SK-N-MC (cell line): ENCODE data around the gene SEMA6D.

ENCODE experiments used
- DNase-seq: peaks from one replicate; pipeline ENCODE4 v3.0.0-alpha.2; 2011; ENCODE audit warnings: low read depth, low spot score
- H3K27ac ChIP-seq: fragments of 200-600 bp; sonication (generic); 2 replicates; pipeline ENCODE4 v1.5.1; 2016; ENCODE audit warnings: mixed run types
- H3K36me3 ChIP-seq: fragments of 200-600 bp; sonication (generic); 2 replicates; pipeline ENCODE4 v1.6.1; 2017; ENCODE audit warnings: antibody characterized with exemption, low read length, mixed read lengths; ENCODE audit not compliant: insufficient read depth
- H3K4me3 ChIP-seq: fragments of 200-600 bp; sonication (generic); 2 replicates; pipeline ENCODE4 v1.5.1; 2016
- H3K9ac ChIP-seq: fragments of 200-600 bp; sonication (generic); 2 replicates; pipeline ENCODE4 v1.8.0; 2017; ENCODE audit warnings: mixed run types, mixed read lengths; ENCODE audit not compliant: insufficient read length
- H3K9me3 ChIP-seq: fragments of 200-600 bp; sonication (generic); 2 replicates; pipeline ENCODE4 v1.6.1; 2017; ENCODE audit warnings: low read depth, mild to moderate bottlenecking, antibody characterized with exemption, low read length, moderate library complexity, mixed read lengths
- EZH2 ChIP-seq: fragments of 200-600 bp; sonication (generic); IDR thresholded peaks from one replicate; pipeline ENCODE4 v1.6.1; 2017; ENCODE audit warnings: antibody characterized with exemption
- FOXP2 ChIP-seq: optimal IDR thresholded peaks from 2 replicates; pipeline ENCODE3; 2011; ENCODE audit warnings: mild to moderate bottlenecking, moderate library complexity; ENCODE audit not compliant: insufficient read depth; ENCODE audit errors: extremely low read length, control extremely low read depth
- POLR2AphosphoS5 ChIP-seq: IDR thresholded peaks from 2 replicates; pipeline ENCODE4 v1.6.1; 2012; ENCODE audit warnings: mild to moderate bottlenecking, low read depth, low read length, borderline replicate concordance

Gene SEMA6D

GRCh38 chr15:47781527-47781926 is 64.2 kb downstream of the SEMA6D start:
- no peaks in the 10 kb centered on the region for H3K9me3 ChIP-seq
- no peak overlapping the region for H3K9ac ChIP-seq
- H3K27ac ChIP-seq: no peak overlapping the region
- TF ChIP-seq FOXP2: no peak
- TF ChIP-seq POLR2AphosphoS5: no peak
- TF ChIP-seq EZH2: no peak
- H3K36me3 ChIP-seq: no peaks in the 10 kb centered on the region
- DNase-seq: no peak
- H3K4me3 ChIP-seq: no peak overlapping the region

- Histone ChIP-seq H3K9me3 (no peaks in the 10 kb centered on the region), H3K4me3 (no peak overlapping the region), H3K36me3 (no peaks in the 10 kb centered on the region), H3K9ac (no peak overlapping the region), H3K27ac (no peak overlapping the region)
- no peak for TF ChIP-seq FOXP2
- no peak for TF ChIP-seq POLR2AphosphoS5
- no peak for TF ChIP-seq EZH2
- DNase-seq: no peak
These were observed 67.5 kb downstream of the SEMA6D start for GRCh38 chr15:47784820-47785219.

- no peaks in the 10 kb centered on the region for H3K9me3 ChIP-seq
- no peak overlapping the region for H3K9ac ChIP-seq
- no peak overlapping the region for H3K4me3 ChIP-seq
- no peaks in the 10 kb centered on the region for H3K36me3 ChIP-seq
- no peak overlapping the region for H3K27ac ChIP-seq
- TF ChIP-seq FOXP2: no peak
- TF ChIP-seq POLR2AphosphoS5: no peak
- no peak for TF ChIP-seq EZH2
- no peak for DNase-seq
These were observed 69.1 kb downstream of the SEMA6D start for GRCh38 chr15:47786371-47786770.

GRCh38 chr15:47787875-47788274 is 70.6 kb downstream of the SEMA6D start:
- no peak for DNase-seq
- TF ChIP-seq FOXP2: no peak
- no peak for TF ChIP-seq EZH2
- Histone ChIP-seq H3K27ac (no peak overlapping the region), H3K9me3 (no peaks in the 10 kb centered on the region), H3K36me3 (no peaks in the 10 kb centered on the region), H3K4me3 (no peak overlapping the region), H3K9ac (no peak overlapping the region)

GRCh38 chr15:47788685-47789084 is 71.4 kb downstream of the SEMA6D start:
- no peak overlapping the region for H3K9ac ChIP-seq
- no peaks in the 10 kb centered on the region for H3K9me3 ChIP-seq
- no peaks in the 10 kb centered on the region for H3K36me3 ChIP-seq
- no peak overlapping the region for H3K4me3 ChIP-seq
- TF ChIP-seq EZH2 (no peak), POLR2AphosphoS5 (no peak), FOXP2 (no peak)
- H3K27ac ChIP-seq: no peak overlapping the region
- no peak for DNase-seq

GRCh38 chr15:47791161-47791560 is 73.9 kb downstream of the SEMA6D start:
- TF ChIP-seq POLR2AphosphoS5: no peak
- TF ChIP-seq EZH2: no peak
- no peak for TF ChIP-seq FOXP2
- H3K9ac ChIP-seq: no peak overlapping the region
- no peak overlapping the region for H3K27ac ChIP-seq
- no peaks in the 10 kb centered on the region for H3K36me3 ChIP-seq
- H3K9me3 ChIP-seq: no peaks in the 10 kb centered on the region
- DNase-seq: no peak
- no peak overlapping the region for H3K4me3 ChIP-seq

GRCh38 chr15:47792231-47792630 is 74.9 kb downstream of the SEMA6D start:
- H3K9ac ChIP-seq: no peak overlapping the region
- TF ChIP-seq POLR2AphosphoS5: no peak
- TF ChIP-seq EZH2: no peak
- TF ChIP-seq FOXP2: no peak

GRCh38 chr15:47794252-47794914 is 77.1 kb downstream of the SEMA6D start:
- no peak overlapping the region for H3K4me3 ChIP-seq
- no peak overlapping the region for H3K27ac ChIP-seq
- no peak overlapping the region for H3K9ac ChIP-seq
- H3K9me3 ChIP-seq: no peaks in the 10 kb centered on the region
- no peaks in the 10 kb centered on the region for H3K36me3 ChIP-seq
- TF ChIP-seq FOXP2: no peak
- no peak for TF ChIP-seq EZH2
- no peak for TF ChIP-seq POLR2AphosphoS5
- DNase-seq: no peak

More at GRCh38 chr15:47792231-47792630, 74.9 kb downstream of the SEMA6D start:
- no peak for DNase-seq
- Histone ChIP-seq H3K27ac (no peak overlapping the region), H3K9me3 (no peaks in the 10 kb centered on the region), H3K36me3 (no peaks in the 10 kb centered on the region), H3K4me3 (no peak overlapping the region)

GRCh38 chr15:47795864-47796263 is 78.6 kb downstream of the SEMA6D start:
- Histone ChIP-seq H3K9ac (no peak overlapping the region), H3K36me3 (no peaks in the 10 kb centered on the region), H3K27ac (no peak overlapping the region), H3K9me3 (no peaks in the 10 kb centered on the region), H3K4me3 (no peak overlapping the region)
- TF ChIP-seq EZH2 (no peak), POLR2AphosphoS5 (no peak), FOXP2 (no peak)
- DNase-seq: no peak
